Adrenal gland (tissue), 12 donors: ENCODE results near the gene RPTOR. TPM values are rescaled to one million over a fixed set of nuclear protein-coding genes. Genes with fewer than 3 reads are reported as not detected.

Experiments
- DNase-seq, 7 donors: peaks; one replicate each; pipeline ENCODE4 v3.0.0-alpha.2; 2019 to 2020
- H3K27ac ChIP-seq, 5 donors: fragments of 200-600 bp; sonication (generic) in 4 of 5; 1 replicate in 3 of 5; 2 replicates in 2 of 5; pipeline versions ENCODE4 v1.5.1 to v1.8.0; 2016 to 2020; ENCODE audit warnings: mild to moderate bottlenecking in 1 of 5
- H3K27me3 ChIP-seq: fragments of 200-600 bp; 2 replicates; pipeline ENCODE4 v1.8.0; 2021
- H3K36me3 ChIP-seq, 2 donors: fragments of 200-600 bp; replicated peaks in 1 of 2; 1 replicate in 1 of 2; 2 replicates in 1 of 2; pipeline versions ENCODE4 v1.5.1 to v1.8.0; 2018 to 2022
- H3K4me1 ChIP-seq, 2 donors: fragments of 200-600 bp; replicated peaks in 1 of 2; 1 replicate in 1 of 2; 2 replicates in 1 of 2; pipeline versions ENCODE4 v1.5.1 to v1.8.0; 2018 to 2021
- H3K4me3 ChIP-seq, 4 donors: fragments of 200-600 bp; sonication (generic) in 3 of 4; one replicate each; pipeline ENCODE4 v1.5.1; 2016 to 2018
- H3K9me3 ChIP-seq, 3 donors: fragments of 200-600 bp; sonication (generic) in 1 of 3; replicated peaks in 1 of 3; 1 replicate in 2 of 3; 2 replicates in 1 of 3; pipeline versions ENCODE4 v1.5.1 to v1.8.0; 2016 to 2021
- CTCF ChIP-seq, 6 experiments: fragments of 450-650 bp in 4 of 6; fragments of 200-600 bp in 2 of 6; sonication (generic) in 1 of 6; IDR thresholded peaks; 1 replicate in 5 of 6; 2 replicates in 1 of 6; pipeline versions ENCODE4 v1.5.1 to v1.8.0; 2016 to 2021; ENCODE audit warnings: antibody characterized with exemption in 6 of 6, mild to moderate bottlenecking in 2 of 6, moderate library complexity in 1 of 6
- POLR2A ChIP-seq, 2 donors: fragments of 450-650 bp; IDR thresholded peaks; one replicate each; pipeline ENCODE4 v1.6.1; 2017; ENCODE audit warnings: antibody characterized with exemption in 2 of 2, mild to moderate bottlenecking in 2 of 2, moderate library complexity in 1 of 2
- WGBS, 4 donors: extraction: QIAGEN DNeasy Blood & Tissue Kit in 2 of 4; methylation state at CpG; one replicate each; pipeline versions ENCODE4 v1.1.5 to v1.1.7; 2013 to 2017; 5-methylcytosine and 5-hydroxymethylcytosine counted together
- intact Hi-C, 2 donors: fragments of 100-400 bp; cut with DNase I; formaldehyde crosslinking; loops; one replicate each; pipeline versions ENCODE4 v1.14.1 to v1.15.0; 2022 to 2023
- polyA plus RNA-seq, 3 donors: library from polyadenylated mRNA; stranded (reverse); fragments of 200-250 nt in 2 of 3; fragments of 350-450 nt in 1 of 3; fragmentation: Illumina TruSeq in 1 of 3; extraction: RNeasy Lipid Tissue Mini Kit (QIAGEN cat#74804) in 1 of 3; gene quantifications; one replicate each; pipeline ENCODE4 v1.2.3, GENCODE V29; 2013 to 2014
- total RNA-seq, 9 donors: library from RNA; depleted of rRNA in 4 of 9; stranded (reverse); fragments of >200 nt in 4 of 9; fragments of 120-200 nt in 1 of 9; fragmentation: NEBNext Ultra II Directional in 1 of 9; extraction: Animal tissue kit (Norgen Biotek cat#: 25700) in 1 of 9; gene quantifications; one replicate each; pipeline versions ENCODE4 v1.1.0 to v1.2.4, GENCODE V29; 2013 to 2023
- donor health status: healthy with polysubstance abuse.
- donor health status: Bipolar disorder and iron deficiency.
- donor health status: DM: yes; HTN: yes; CAD: no.
- donor health status: DM: no; HTN: no; CAD: no.
- donor health status: DM: no; HTN: no; CAD: no.
- donor health status: DM: yes; HTN: yes; CAD: no.

The RPTOR gene
- total and polyA plus RNA-seq, 12 donors, result 9.7 to 53.3 (median 29.7) TPM

- H3K4me3 ChIP-seq, result no peak overlapping the region
- H3K27ac ChIP-seq, result no peak overlapping the region
- TF ChIP-seq POLR2A (IDR thresholded peaks at IDR 0.05) (no peak), CTCF (IDR thresholded peaks at IDR 0.05) (no peak)
- intact Hi-C loops, result no loop called here
- H3K27me3 ChIP-seq, result no peaks in the 10 kb centered on the region
- DNase-seq, result no peak
- H3K36me3 ChIP-seq, result no peaks in the 10 kb centered on the region
- 84 to 94% (median 88%) methylated on average over 9 of the region's 9 CpGs for WGBS, 4 donors
- no peaks in the 10 kb centered on the region for H3K9me3 ChIP-seq
- H3K4me1 ChIP-seq, result peaks cover 0 to 12% of the 10 kb centered on the region in 2 donors
Observed at GRCh38 chr17:80588702-80589383, 44.2 kb downstream of the RPTOR start.

- Histone ChIP-seq H3K36me3 (no peaks in the 10 kb centered on the region), H3K27me3 (no peaks in the 10 kb centered on the region), H3K4me3 (no peak overlapping the region), H3K27ac (no peak overlapping the region), H3K9me3 (no peaks in the 10 kb centered on the region), H3K4me1 (peaks cover 0 to 12% of the 10 kb centered on the region in 2 donors)
- TF ChIP-seq CTCF (IDR thresholded peaks at IDR 0.05) (no peak), POLR2A (IDR thresholded peaks at IDR 0.05) (no peak)
- 96 to 98% (median 97%) methylated on average over 3 of the region's 3 CpGs for WGBS, 4 donors
- intact Hi-C loops, result no loop called here
- DNase-seq, result no peak
Observed at GRCh38 chr17:80591788-80592187, 47.1 kb downstream of the RPTOR start.

GRCh38 chr17:80592243-80592642 lies 47.6 kb downstream of the RPTOR start:
- WGBS, 4 donors, result 69 to 75% (median 71%) methylated on average over 5 of the region's 5 CpGs
- no peaks in the 10 kb centered on the region for H3K36me3 ChIP-seq

GRCh38 chr17:80593181-80593580 lies 48.5 kb downstream of the RPTOR start:
- 91 to 96% (median 93%) methylated on average over 7 to 8 of the region's 8 CpGs for WGBS, 4 donors
- TF ChIP-seq CTCF (IDR thresholded peaks at IDR 0.05), result no peak
- TF ChIP-seq POLR2A (IDR thresholded peaks at IDR 0.05), result no peak
- no peak for DNase-seq
- no peaks in the 10 kb centered on the region for H3K36me3 ChIP-seq
- H3K4me1 ChIP-seq, result peaks cover 0 to 12% of the 10 kb centered on the region in 2 donors
- no peaks in the 10 kb centered on the region for H3K9me3 ChIP-seq
- no peak overlapping the region for H3K4me3 ChIP-seq
- intact Hi-C loops, result no loop called here
- no peak overlapping the region for H3K27ac ChIP-seq
- no peaks in the 10 kb centered on the region for H3K27me3 ChIP-seq

More at GRCh38 chr17:80592243-80592642, 47.6 kb downstream of the RPTOR start:
- Histone ChIP-seq H3K9me3 (no peaks in the 10 kb centered on the region), H3K4me1 (peaks cover 0 to 12% of the 10 kb centered on the region in 2 donors), H3K27me3 (no peaks in the 10 kb centered on the region), H3K4me3 (no peak overlapping the region), H3K27ac (no peak overlapping the region)
- DNase-seq, result no peak
- TF ChIP-seq POLR2A (IDR thresholded peaks at IDR 0.05), result no peak
- TF ChIP-seq CTCF (IDR thresholded peaks at IDR 0.05), result no peak
- intact Hi-C loops, result no loop called here
